ENCODE results near the gene NACA. TPM values are rescaled to one million over a fixed set of nuclear protein-coding genes. Genes with fewer than 3 reads are reported as not detected.

Gene NACA
- total RNA-seq, 1 donor from 2014 or later: 1,207 TPM

Other genes starting within 250 kb of the NACA start
- gene GLS2, start 237.1 kb downstream of the NACA start, total RNA-seq: 2.3 and 3.3 TPM in 2 replicates
- 37.2 and 42.4 TPM in 2 replicates for gene RBMS2, start 203.5 kb downstream of the NACA start, total RNA-seq
- gene BAZ2A, start 95.0 kb downstream of the NACA start, total RNA-seq: 37.9 and 49.9 TPM in 2 replicates
- 399 and 419 TPM in 2 replicates for gene ATP5F1B, start 79.3 kb downstream of the NACA start, total RNA-seq
- gene PTGES3, start 37.0 kb downstream of the NACA start, total RNA-seq: 114 and 119 TPM in 2 replicates
- gene PRIM1, start 27.0 kb upstream of the NACA start, total RNA-seq: 4.5 and 12.0 TPM in 2 replicates
- 0.34 and 0.63 TPM in 2 replicates for gene HSD17B6, start 38.0 kb upstream of the NACA start, total RNA-seq
- not detected in 2 replicates for gene SDR9C7, start 209.1 kb upstream of the NACA start, total RNA-seq
- not detected in 2 replicates for gene RDH16, start 232.3 kb upstream of the NACA start, total RNA-seq